ENCODE measurements around the gene NOB1.
"Not testable (repeated sequence)": the region's sequence is repeated elsewhere in the genome, so short reads cannot be mapped to it uniquely, and the experiment has no call there.

The NOB1 gene

DNA sequence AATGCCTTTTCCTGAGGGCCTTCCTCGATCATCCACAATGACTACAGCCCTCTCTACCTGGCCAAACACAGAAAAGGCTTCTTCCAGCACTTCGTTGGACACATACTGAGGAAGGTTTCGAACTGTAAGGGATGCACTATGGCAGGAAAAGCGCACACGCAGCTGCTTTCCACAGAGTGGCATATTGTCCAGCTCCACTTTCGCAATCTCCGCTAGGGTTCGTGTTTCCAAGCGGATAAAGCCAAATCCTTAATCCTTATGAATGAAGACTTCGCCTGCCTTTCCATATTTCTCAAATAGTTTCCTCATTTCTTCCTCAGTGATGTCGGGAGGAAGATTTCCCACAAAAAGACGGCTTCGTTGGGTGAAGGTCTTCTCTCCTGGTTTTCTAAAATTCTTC lies 2.6 kb upstream of the NOB1 start:
- not testable (repeated sequence) for DNase-seq

DNA sequence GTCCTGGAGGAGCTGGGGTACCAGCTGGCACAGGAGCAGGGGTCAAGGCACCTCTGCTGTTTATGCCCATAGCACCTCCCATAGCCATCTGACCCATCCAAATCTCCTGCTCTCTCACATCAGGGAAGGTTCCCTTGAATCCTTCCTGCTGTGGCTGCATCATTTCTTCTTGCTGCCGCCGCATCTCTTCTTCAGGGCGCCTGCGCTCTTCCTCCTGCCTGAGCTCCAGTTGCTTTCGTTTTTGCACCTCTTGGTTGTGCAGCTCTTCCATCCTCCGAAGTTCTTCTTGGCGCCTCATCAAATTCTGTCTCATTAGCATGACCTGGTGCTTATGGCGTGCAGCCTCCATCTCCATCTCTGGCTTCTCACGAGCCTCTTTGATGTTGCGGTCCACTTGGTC lies 2.0 kb upstream of the NOB1 start:
- no peak for DNase-seq

DNA sequence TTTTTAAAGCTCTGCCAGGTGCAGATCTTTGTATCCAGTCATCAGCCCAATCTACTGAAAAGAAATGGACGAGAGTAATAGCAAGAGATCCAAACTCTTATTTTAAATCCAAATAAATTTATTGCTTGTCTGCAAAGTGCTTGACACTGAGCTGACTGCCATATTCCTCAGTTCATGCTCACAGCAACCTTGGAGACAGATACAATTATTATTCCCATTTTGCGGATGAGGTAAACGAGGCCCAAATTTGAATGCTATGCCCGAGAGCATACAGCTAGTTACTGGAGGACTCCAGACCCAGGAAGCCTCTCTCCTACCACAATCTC lies 620 bp downstream of the NOB1 start:
- DNase-seq = no peak

- no peak for DNase-seq
Measured at GRCh38 chr16:69748694-69749345, 5.9 kb downstream of the NOB1 start.

DNA sequence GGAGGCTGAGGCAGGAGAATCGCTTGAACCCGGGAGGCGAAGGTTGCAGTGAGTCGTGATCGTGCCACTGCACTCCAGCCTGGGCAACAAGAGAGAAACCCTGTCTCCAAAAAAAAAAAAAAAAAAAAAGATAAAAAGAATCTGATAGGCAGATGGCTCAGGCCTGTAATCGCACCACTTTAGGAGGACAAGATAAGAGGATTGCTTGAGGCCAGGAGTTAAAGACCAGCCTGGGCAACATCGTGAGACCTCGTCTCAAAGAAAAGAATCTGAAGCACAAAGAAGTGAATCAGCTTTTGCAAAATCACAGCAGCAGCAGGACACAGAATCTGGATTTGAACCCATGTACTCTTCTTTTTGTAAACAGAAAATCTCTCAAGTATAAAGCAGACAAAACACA lies 7.6 kb downstream of the NOB1 start:
- DNase-seq = no peak

- no peak for DNase-seq
Measured at GRCh38 chr16:69745959-69746358, 8.8 kb downstream of the NOB1 start.

GRCh38 chr16:69745232-69745612 lies 9.5 kb downstream of the NOB1 start:
- DNase-seq = no peak

DNA sequence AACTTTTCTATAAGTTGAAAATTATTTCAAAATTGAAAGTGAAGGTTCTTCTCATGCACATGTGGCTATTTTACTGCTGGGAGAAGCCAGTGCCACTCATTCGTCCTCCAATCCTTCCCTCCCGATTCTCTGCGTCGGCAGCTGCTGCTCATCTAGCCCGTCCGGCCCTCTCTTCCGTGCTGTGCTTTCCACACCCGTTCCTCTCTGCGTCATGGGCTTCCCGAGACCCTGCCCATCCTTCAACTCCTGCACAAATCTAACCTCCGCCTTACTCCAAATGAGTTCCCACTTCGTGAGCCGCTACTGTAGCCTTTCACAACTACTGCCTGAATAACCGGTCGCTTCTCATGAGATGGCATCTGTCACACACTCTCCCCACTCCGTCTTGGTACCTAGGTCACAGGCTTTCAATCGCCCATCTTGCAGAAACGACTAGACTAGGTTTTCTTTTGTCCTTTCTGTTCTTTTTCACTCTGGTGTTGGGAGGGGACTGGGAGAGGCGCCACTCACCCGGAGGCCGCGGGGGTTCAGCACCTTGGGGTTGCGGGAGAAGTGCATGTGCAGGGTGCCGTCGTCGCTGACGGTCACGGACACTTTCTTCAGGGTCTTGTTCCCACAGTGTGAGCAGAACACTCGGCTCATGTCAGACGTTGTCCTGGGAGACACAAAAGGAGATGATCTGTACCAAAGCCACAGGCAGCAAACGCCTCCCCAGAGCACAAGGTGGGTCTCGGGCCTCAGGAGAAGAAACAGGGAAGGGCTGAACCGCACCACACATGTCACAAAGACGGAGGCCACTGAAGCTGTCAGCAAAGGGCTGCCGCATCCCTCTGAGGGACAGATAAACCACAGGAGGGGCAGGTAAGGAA lies 10.1 kb downstream of the NOB1 start:
- DNase-seq = no peak

DNA sequence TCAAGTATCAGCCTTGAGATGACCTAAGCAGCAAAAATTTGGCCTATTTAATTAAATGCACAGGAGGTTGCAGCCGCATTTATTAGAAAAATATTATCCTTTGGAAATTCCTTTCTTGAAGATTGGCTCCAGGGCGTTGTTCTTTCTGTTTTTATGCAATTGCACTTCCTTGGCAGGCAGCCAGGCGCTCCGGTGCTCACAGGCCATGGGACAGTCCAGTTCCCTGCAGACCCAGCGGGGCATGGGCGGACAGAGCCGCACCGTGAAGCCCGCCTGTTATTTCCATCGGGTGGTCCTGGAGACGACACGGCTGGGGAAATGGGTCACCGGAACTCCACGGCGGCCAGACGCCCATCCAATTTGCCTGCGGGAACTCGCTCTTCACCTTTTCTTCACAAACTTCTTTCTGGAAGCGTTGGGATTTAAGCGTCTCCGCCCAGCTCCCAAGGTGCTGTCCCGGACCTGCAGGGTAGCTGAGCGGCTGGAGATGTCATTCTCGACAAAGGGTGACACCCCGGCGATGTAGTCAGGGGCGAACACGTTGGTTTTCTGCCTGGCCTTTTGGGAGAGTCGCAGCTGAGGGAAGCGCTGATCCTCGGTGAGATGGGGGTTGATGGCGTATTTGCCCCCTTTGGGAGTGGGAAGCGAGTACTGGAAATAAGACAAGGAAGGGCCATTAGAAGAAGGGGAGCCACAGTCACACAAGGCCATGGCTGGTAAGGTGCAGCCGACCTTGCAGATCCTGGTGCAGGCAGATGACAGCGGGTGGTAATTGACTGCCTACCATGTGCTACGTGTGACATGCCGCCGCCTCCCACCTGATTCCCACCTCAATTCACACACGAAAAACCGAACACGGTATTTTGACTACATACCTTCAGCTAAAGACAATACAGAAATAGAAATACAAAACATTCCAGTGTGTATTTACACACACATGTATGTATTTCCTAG lies 12.5 kb downstream of the NOB1 start:
- no peak for DNase-seq

GRCh38 chr16:69741519-69741918 lies 13.2 kb downstream of the NOB1 start:
- DNase-seq = no peak

GRCh38 chr16:69732101-69732500 lies 22.6 kb downstream of the NOB1 start:
- DNase-seq = no peak

DNA sequence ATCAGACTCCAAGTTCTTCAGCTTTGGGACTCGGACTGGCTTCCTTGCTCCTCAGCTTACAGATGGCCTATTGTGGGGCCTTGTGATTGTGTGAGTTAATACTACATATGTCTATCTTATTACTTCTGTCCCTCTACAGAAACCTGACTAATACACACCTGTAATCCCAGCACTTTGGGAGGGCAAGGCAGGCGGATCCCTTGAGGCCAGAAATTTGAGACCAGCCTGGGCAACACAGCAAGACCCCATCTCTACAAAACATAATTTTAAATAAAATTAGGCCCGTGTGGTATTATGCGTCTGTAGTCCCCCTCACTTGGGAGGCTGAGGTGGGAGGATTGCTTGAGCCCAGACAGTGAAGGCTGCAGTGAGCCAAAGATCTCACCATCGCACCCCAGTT lies 23.4 kb downstream of the NOB1 start:
- not testable (repeated sequence) for DNase-seq

- DNase-seq = not testable (repeated sequence)
Measured at GRCh38 chr16:69729030-69729429, 25.7 kb downstream of the NOB1 start.

GRCh38 chr16:69727916-69728270 lies 26.8 kb downstream of the NOB1 start:
- no peak for DNase-seq

GRCh38 chr16:69726313-69727060 lies 28.2 kb downstream of the NOB1 start, which contains the start of gene NQO1:
Gene NQO1 (minus strand): TSS chr16:69726560. CDS start chr16:69726439, 121 bp downstream.
- peak; percentile 65 for DNase-seq

DNA sequence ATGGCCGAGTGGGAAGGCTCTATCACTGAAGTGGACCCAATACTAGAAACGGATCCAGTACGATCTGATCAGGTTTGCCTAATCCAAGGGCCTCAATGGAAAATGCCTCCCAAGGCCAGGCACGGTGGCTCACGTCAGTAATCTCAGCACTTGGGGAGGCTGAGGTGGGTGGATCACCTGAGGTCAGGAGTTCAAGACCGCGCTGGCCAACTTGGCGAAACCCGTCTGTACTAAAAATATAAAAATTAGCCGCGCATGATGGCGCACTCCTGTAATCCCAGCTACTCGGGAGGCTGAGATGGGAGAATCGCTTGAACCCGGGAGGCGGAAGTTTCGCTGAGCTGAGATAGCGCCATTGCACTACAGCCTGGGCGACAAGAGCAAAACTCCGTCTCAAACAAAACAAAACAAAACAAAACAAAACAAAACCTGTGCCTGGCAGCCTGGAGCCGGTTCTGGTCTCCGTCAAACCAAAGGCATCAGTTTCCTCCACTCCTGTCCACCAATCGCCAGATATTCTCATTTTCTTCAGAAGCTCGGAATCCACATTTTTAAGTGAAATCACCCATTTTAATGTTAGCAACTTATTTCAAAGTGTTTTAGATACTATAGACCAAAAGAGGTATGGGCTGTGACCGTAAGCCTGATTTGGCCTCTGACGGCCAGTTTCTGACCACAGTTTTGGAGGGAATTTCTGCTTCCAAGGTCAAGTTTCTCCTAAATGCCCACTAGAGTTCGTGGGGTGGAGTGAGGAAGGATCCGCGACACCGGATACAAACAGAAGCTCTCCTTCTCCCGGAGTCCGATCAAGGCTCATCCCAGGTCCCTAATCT lies 29.0 kb downstream of the NOB1 start:
- DNase-seq = no peak

GRCh38 chr16:69724981-69725479 lies 29.7 kb downstream of the NOB1 start:
- no peak for DNase-seq

DNA sequence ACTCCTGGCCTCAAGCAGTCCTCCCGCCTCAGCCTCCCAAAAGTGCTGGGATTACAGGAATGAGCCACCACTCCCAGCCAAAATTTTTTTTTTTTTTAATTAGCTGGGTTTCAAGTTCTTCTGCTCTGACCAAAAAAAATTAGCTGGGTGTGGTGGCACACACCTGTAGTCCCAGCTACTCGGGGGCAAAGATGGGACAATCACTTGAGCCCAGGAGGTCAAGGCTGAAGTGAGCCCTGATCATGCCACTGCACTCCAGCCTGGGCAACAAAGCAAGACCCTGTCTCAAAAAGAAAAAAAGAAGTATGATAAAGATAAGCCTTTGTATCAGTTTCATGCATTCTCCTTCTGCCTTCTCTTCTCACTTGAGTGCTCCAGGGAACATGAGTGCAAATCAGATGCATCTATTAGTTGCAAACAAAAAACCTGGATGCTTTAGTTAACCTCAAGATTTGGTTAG lies 30.3 kb downstream of the NOB1 start:
- no peak for DNase-seq

DNA sequence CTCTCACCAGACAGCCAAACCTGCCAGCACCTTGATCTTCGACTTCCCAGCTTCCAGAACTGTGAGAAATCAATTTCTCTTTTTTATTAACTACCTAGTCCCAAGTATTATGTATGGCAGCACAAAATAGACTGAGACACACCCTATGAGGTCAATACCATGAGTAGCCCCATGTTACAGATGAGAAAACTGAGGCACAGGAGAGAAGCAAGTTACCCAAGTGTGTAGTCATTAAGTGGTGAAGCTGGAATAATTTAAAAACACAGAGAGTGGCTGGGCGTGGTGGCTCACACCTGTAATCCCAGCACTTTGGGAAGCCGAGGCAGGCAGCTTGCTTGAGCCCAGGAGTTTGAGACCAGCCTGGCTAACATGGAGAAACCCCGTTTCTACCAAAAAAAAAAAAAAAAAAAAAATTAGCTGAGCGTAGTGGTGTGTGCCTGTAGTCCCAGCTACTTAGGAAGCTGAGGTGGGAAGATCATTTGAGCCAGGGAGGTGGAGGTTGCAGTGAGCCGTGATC lies 33.2 kb downstream of the NOB1 start:
- no peak for DNase-seq

DNA sequence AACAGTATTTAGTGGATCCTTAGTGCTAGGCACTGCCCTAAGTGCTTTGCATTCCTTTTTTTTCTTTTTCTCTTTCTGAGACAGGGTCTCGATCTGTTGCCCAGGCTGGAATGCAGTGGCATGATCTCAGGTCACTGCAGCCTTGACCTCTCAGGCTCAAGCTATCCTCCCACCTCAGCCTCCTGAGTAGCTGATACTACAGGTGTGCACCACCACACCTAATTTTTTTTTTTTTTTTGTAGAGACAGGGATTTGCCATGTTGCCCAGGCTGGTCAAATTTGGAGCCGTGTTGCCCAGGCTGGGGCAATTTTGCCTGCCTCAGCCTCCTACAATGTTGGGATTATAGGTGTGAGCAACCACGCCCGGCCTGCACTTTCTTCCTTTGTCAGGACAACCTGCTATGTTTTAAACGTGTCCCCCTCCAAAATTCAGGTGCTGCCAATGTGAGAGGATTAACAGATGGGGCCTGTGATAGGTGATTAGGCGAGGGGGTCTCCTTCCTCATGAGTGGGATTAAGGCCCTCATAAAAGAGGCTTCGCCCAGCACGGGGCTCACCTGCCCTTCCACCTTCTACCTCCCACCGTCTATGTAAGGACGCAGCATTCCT lies 33.8 kb downstream of the NOB1 start:
- no peak for DNase-seq

All from GDM1 (cell line).